IgD-negative memory B cell (primary cell): Measurements from ENCODE around the gene TANC1. TPM values are rescaled to one million over a fixed set of nuclear protein-coding genes. Genes with fewer than 3 reads are reported as not detected.

Experiments used
- H3K27ac Mint-ChIP-seq, 3 donors: one replicate each; pipeline ENCODE4 v1.8.0; 2020 to 2022; ENCODE audit warnings: mild to moderate bottlenecking in 3 of 3, mixed read lengths in 3 of 3, moderate library complexity in 1 of 3
- H3K27me3 Mint-ChIP-seq: one replicate; pipeline ENCODE4 v1.8.0; 2021; ENCODE audit warnings: mixed read lengths
- H3K36me3 Mint-ChIP-seq: one replicate; pipeline ENCODE4 v1.8.0; 2020; ENCODE audit warnings: mild to moderate bottlenecking, mixed read lengths
- H3K4me1 Mint-ChIP-seq, 3 donors: one replicate each; pipeline ENCODE4 v1.8.0; 2020 to 2022; ENCODE audit warnings: mixed read lengths in 3 of 3, mild to moderate bottlenecking in 1 of 3
- H3K4me3 Mint-ChIP-seq, 4 donors: one replicate each; pipeline ENCODE4 v1.8.0; 2020 to 2022; ENCODE audit warnings: mild to moderate bottlenecking in 4 of 4, mixed read lengths in 4 of 4, moderate library complexity in 3 of 4
- H3K9me3 Mint-ChIP-seq, 3 donors: one replicate each; pipeline ENCODE4 v1.8.0; 2020 to 2021; ENCODE audit warnings: mixed read lengths in 3 of 3, mild to moderate bottlenecking in 1 of 3
- polyA plus RNA-seq: library from polyadenylated mRNA; unstranded; fragments of 300-500 nt; fragmentation: Illumina TruSeq; gene quantifications from one replicate; pipeline ENCODE4 v1.2.3, GENCODE V29; 2021

The TANC1 gene
- polyA plus RNA-seq, 1 donor from 2014 or later, result 0.15 TPM

DNA sequence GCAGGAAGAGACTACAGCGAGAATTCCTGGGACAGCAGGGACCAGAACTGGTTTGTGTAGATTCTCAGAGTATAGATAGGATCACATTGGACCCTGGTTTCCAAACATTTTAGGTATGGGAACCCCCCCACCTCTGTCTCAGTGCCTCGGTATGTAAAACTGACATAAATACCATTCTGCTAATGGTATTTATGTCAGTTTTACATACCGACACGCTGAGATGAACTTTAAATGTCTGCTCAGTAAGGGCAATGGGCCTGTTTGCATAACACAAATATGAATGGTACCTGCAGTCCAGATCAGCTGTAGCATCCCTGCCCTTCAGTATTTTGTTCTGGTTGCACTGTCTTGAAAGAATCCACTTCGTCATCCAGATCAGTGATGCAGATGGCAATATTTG is 244.9 kb downstream of the TANC1 start:
- H3K27ac Mint-ChIP-seq, result no peak overlapping the region
- peaks cover 3% of the 10 kb centered on the region for H3K27me3 Mint-ChIP-seq
- H3K4me1 Mint-ChIP-seq, result peaks cover 8 to 24% (median 12%) of the 10 kb centered on the region in 3 donors
- H3K4me3 Mint-ChIP-seq, result no peak overlapping the region
- no peaks in the 10 kb centered on the region for H3K36me3 Mint-ChIP-seq
- no peaks in the 10 kb centered on the region for H3K9me3 Mint-ChIP-seq

DNA sequence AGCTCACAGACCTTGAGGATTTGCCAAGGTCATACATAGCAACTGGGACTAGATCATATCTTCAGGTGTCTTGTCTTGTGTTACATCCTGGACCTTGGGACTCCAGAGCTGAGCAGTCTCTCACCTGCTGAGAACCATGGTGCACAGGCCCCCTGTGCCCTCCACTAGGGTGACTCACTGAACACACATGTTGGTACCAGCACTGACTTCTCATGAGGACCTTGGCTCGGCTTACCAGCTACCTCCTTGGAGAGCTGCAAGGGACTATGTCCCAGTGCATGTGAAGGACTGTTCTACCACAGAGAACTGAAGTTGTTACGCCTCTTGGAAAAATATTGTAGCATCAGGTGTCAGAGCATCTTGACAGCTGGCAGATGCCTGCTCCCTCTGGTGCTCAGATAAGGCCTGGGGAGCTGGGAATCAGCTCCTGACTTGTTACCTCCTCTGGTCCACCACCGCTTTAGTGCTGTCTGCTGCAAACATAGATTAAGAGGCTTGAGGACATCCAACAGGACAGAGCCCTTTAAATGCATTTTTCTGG is 246.0 kb downstream of the TANC1 start:
- Mint-ChIP-seq H3K27me3 (peaks cover 2% of the 10 kb centered on the region), H3K27ac (no peak overlapping the region)

DNA sequence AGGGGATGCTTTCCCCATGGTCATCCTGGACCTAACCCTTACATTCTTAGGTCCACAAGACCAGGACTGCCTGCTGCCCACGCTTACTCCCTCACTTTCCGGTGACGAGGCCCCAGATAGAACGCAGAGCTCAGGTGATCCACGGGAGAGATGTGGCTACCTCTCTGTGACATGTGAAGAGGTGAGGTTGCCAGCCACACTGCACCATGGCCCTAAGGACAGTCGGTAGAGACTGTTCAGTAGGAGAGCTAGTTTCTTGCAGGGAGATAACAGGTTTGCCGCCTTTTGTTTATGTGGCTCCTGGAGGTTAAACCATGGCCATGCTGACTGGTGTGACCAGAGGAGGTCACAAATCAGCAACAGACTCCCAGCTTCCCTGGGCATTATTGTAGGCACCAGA is 246.7 kb downstream of the TANC1 start:
- no peak overlapping the region for H3K4me3 Mint-ChIP-seq
- peaks cover under 1 to 8% (median 2%) of the 10 kb centered on the region in 3 donors for H3K4me1 Mint-ChIP-seq
- no peak overlapping the region for H3K27ac Mint-ChIP-seq
- H3K9me3 Mint-ChIP-seq, result no peaks in the 10 kb centered on the region
- H3K36me3 Mint-ChIP-seq, result no peaks in the 10 kb centered on the region
- peaks cover 1% of the 10 kb centered on the region for H3K27me3 Mint-ChIP-seq

More for the DNA sequence above, 246.0 kb downstream of the TANC1 start:
- H3K4me3 Mint-ChIP-seq, result no peak overlapping the region
- H3K9me3 Mint-ChIP-seq, result no peaks in the 10 kb centered on the region
- H3K36me3 Mint-ChIP-seq, result no peaks in the 10 kb centered on the region
- peaks cover 8 to 15% (median 8%) of the 10 kb centered on the region in 3 donors for H3K4me1 Mint-ChIP-seq

DNA sequence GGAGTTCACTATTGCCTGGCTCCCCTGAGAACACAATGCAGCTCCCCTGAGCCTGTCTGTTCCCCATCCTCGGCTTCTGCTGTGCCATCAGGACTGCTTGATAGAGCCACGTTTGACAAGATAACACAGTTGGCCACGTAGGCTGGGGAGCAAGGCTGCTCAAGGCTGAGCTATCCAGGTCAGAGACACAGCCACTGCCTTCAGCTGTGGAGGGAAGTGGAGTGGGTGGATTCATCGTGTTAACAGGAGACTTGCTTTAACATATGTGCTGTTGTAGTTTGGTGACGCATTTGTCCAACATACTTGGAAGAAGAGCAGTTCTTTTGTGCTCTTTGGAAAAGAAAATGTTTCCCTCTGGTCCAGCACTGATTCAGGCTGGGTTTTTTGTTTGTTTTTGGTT is 249.2 kb downstream of the TANC1 start:
- Mint-ChIP-seq H3K4me1 (no peaks in the 10 kb centered on the region), H3K4me3 (no peak overlapping the region), H3K9me3 (no peaks in the 10 kb centered on the region), H3K36me3 (no peaks in the 10 kb centered on the region), H3K27ac (no peak overlapping the region), H3K27me3 (no peaks in the 10 kb centered on the region)

DNA sequence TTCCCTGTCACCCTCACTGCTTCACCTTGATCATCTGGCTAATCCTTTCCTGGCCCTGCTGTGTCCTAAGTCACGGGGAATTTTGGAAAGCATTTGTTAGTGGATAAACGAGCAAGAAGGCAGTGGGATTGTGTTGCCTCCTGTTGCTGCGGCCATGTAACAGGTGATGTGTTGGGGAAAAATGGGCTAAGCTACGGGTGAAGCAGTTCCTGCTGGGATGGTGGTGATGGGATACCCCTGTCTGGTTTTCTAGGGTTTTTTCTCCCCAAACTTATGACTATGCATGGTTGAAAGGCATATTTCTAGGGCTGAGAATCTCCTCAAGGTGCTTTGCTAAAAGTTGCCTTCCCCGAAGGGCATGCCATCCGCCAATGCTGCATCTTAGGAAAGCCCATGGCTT is 249.9 kb downstream of the TANC1 start:
- no peak overlapping the region for H3K27ac Mint-ChIP-seq
- no peaks in the 10 kb centered on the region for H3K27me3 Mint-ChIP-seq
- no peak overlapping the region for H3K4me3 Mint-ChIP-seq
- no peaks in the 10 kb centered on the region for H3K4me1 Mint-ChIP-seq
- H3K36me3 Mint-ChIP-seq, result no peaks in the 10 kb centered on the region
- no peaks in the 10 kb centered on the region for H3K9me3 Mint-ChIP-seq

- Mint-ChIP-seq H3K4me3 (no peak overlapping the region), H3K4me1 (no peaks in the 10 kb centered on the region), H3K36me3 (no peaks in the 10 kb centered on the region), H3K27ac (no peak overlapping the region), H3K27me3 (peaks cover 1% of the 10 kb centered on the region), H3K9me3 (no peaks in the 10 kb centered on the region)
Measured at GRCh38 chr2:159219394-159219998, 251.1 kb downstream of the TANC1 start.

GRCh38 chr2:159224061-159224813 is 255.8 kb downstream of the TANC1 start:
- Mint-ChIP-seq H3K27me3 (peaks cover 3% of the 10 kb centered on the region), H3K4me1 (peaks cover 0 to 3% (median 2%) of the 10 kb centered on the region in 3 donors), H3K36me3 (peaks cover 3% of the 10 kb centered on the region), H3K4me3 (no peak overlapping the region), H3K9me3 (no peaks in the 10 kb centered on the region), H3K27ac (no peak overlapping the region)

GRCh38 chr2:159225025-159226016 is 256.9 kb downstream of the TANC1 start:
- peaks cover 3% of the 10 kb centered on the region for H3K36me3 Mint-ChIP-seq

DNA sequence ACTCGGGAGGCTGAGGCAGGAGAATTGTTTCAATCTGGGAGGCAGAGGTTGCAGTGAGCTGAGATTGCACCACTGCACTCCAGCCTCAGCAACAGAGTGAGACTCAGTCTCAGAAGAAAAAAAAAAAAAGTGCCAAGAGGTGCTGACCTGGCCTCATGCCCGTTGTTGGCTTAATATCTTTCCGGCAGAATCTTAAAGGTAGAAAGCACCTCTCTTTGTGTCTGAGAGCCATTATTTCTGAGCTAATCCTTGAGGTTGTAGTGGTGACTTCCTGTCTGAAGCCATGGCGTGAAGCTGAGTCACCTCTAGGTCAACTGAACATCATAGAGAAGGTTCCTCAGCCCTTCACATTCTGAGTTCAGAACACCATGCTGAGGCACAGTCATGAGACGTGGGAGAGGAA is 257.6 kb downstream of the TANC1 start:
- Mint-ChIP-seq H3K4me1 (peaks cover 0 to 3% (median 2%) of the 10 kb centered on the region in 3 donors), H3K36me3 (peaks cover 6% of the 10 kb centered on the region), H3K4me3 (no peak overlapping the region), H3K27ac (no peak overlapping the region), H3K9me3 (no peaks in the 10 kb centered on the region), H3K27me3 (peaks cover 3% of the 10 kb centered on the region)

More at GRCh38 chr2:159225025-159226016, 256.9 kb downstream of the TANC1 start:
- H3K4me1 Mint-ChIP-seq, result peaks cover 0 to 3% (median 2%) of the 10 kb centered on the region in 3 donors
- H3K9me3 Mint-ChIP-seq, result no peaks in the 10 kb centered on the region
- H3K4me3 Mint-ChIP-seq, result no peak overlapping the region
- H3K27ac Mint-ChIP-seq, result no peak overlapping the region
- peaks cover 3% of the 10 kb centered on the region for H3K27me3 Mint-ChIP-seq

GRCh38 chr2:159226608-159227385 is 258.4 kb downstream of the TANC1 start:
- H3K9me3 Mint-ChIP-seq, result no peaks in the 10 kb centered on the region
- peaks cover 6% of the 10 kb centered on the region for H3K36me3 Mint-ChIP-seq
- no peak overlapping the region for H3K27ac Mint-ChIP-seq
- peaks cover 0 to 3% (median 2%) of the 10 kb centered on the region in 3 donors for H3K4me1 Mint-ChIP-seq
- peaks cover 3% of the 10 kb centered on the region for H3K27me3 Mint-ChIP-seq
- no peak overlapping the region for H3K4me3 Mint-ChIP-seq

DNA sequence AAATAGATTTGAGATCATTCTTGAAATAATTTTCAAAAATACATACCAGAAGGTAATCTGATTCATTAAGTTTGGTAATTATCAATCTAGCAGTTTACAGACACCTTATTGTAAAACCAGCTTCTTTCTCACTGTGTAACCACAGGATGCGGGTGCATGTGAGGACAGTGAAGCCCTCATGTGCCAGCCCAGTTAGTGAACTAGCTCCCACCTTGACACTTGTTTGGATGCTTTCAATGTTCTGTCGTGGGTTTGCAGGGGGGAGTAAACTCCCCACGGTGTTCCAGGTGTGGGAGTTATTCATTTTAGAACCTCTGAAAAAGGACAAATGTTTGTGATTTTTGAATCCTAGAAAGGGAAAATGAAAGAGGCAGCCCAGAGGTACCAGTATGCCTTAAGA is 259.0 kb downstream of the TANC1 start:
- Mint-ChIP-seq H3K36me3 (peaks cover 6% of the 10 kb centered on the region), H3K27me3 (peaks cover 3% of the 10 kb centered on the region), H3K4me1 (peaks cover 0 to 3% (median 2%) of the 10 kb centered on the region in 3 donors), H3K27ac (no peak overlapping the region), H3K9me3 (no peaks in the 10 kb centered on the region), H3K4me3 (no peak overlapping the region)

GRCh38 chr2:159228081-159228581 is 259.7 kb downstream of the TANC1 start:
- Mint-ChIP-seq H3K36me3 (peaks cover 6% of the 10 kb centered on the region), H3K27me3 (peaks cover 3% of the 10 kb centered on the region), H3K27ac (no peak overlapping the region), H3K4me3 (no peak overlapping the region), H3K9me3 (no peaks in the 10 kb centered on the region), H3K4me1 (peaks cover 0 to 3% (median 2%) of the 10 kb centered on the region in 3 donors)

DNA sequence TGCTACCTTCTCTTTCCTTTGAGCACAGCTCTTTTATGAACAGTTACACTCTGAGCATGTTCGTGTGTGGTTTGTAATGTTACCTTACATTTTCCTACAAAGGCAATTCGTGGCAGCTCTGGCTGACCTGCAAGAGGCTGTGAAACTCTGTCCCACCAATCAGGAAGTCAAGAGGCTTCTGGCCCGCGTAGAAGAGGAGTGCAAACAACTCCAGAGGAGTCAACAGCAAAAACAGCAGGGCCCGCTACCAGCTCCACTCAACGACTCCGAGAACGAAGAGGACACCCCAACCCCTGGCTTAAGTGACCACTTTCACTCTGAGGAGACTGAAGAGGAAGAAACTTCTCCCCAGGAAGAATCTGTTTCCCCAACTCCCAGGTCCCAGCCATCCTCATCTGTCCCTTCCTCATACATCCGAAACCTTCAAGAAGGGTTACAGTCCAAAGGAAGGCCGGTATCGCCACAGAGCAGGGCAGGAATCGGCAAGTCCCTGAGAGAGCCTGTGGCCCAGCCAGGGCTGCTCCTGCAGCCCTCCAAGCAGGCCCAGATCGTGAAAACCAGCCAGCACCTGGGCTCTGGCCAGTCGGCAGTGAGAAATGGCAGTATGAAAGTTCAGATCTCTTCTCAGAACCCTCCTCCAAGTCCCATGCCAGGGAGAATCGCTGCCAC is 261.2 kb downstream of the TANC1 start:
- H3K4me1 Mint-ChIP-seq, result peaks cover 0 to 3% (median 2%) of the 10 kb centered on the region in 3 donors
- peaks cover 1% of the 10 kb centered on the region for H3K27me3 Mint-ChIP-seq
- peaks cover 6% of the 10 kb centered on the region for H3K36me3 Mint-ChIP-seq
- no peak overlapping the region for H3K4me3 Mint-ChIP-seq
- no peak overlapping the region for H3K27ac Mint-ChIP-seq
- H3K9me3 Mint-ChIP-seq, result no peaks in the 10 kb centered on the region
